ENCODE results near the gene CYP4F12. TPM values are rescaled to one million over a fixed set of nuclear protein-coding genes. Genes with fewer than 3 reads are reported as not detected.
A peak's percentile ranks its signal among the peaks of the same experiment; 100 is the strongest.
"Not testable (repeated sequence)": the region's sequence is repeated elsewhere in the genome, so short reads cannot be mapped to it uniquely, and the experiment has no call there.

CYP4F12 gene
- total RNA-seq, 8 experiments from 2014 or later, result 0.31 to 1.8 (median 0.81) TPM; not detected in 5

DNA sequence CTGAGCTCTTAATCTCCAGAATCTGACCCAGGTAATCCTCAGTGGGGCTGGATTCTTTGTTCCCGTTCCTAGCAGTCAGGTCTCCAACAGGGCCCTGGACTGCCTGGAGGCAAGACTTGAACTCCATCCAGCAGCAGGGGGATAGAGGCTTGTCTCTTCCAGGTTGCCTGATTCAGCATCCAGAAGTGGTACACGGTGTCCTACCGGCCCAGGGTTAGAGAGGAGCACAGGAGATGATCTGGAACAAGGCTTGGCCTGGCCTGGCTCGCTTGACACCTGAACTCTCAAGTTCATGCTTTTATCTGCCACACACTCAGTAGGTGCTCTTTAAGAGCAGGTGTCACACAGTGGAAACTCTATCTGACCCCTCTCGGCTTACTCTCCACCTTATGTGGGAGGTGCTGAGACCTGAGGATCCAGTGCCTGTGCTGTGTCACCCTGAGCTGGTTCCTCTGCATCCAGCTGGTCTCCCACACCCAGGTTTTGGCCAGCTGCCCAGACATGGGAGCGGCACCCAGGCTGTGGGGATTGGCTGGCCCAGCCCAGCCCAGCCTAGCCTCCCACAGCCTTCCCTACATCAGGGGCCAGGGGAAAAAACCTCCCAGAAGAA is 32.5 kb upstream of the CYP4F12 start, which contains the start of gene CYP4F3:
Gene CYP4F3 (plus strand): TSS at position 604 of the 610 bp plus-strand sequence. CDS start 519 bp downstream, outside the sequence.
- WGBS, 10 experiments, result 0 to 67% (median 18%) methylated on average over 1 to 3 of the region's 6 CpGs; no CpG with 5 or more reads in 5 of the 10 experiments
- Histone ChIP-seq H3K4me1 (replicated peaks in 1 of 2) (no peaks in the 10 kb centered on the region), H3K27ac (no peak within 1 kb of the TSS), H3K4me3 (no peak within 1 kb of the TSS)
- ATAC-seq (replicated peaks in 6 of 8), result peak in 3 of 8 experiments; percentile 99 to 100 (median 100)
- in situ Hi-C loops (cut with MboI; ENCODE audit: low pct_unique_long_range_greater_than_20kb in 2 of 9, low sequenced_read_pairs in 9 of 9, unreplicated experiment in 9 of 9), result loop anchor here in 2 of 9 experiments (25.0 kb wide), 2 partner anchors 522 to 547 kb away; partner anchors contain the start of genes AP1M1 (in 1 of the 2), CIB3 (in 1 of the 2) and FAM32A (in 1 of the 2)

DNA sequence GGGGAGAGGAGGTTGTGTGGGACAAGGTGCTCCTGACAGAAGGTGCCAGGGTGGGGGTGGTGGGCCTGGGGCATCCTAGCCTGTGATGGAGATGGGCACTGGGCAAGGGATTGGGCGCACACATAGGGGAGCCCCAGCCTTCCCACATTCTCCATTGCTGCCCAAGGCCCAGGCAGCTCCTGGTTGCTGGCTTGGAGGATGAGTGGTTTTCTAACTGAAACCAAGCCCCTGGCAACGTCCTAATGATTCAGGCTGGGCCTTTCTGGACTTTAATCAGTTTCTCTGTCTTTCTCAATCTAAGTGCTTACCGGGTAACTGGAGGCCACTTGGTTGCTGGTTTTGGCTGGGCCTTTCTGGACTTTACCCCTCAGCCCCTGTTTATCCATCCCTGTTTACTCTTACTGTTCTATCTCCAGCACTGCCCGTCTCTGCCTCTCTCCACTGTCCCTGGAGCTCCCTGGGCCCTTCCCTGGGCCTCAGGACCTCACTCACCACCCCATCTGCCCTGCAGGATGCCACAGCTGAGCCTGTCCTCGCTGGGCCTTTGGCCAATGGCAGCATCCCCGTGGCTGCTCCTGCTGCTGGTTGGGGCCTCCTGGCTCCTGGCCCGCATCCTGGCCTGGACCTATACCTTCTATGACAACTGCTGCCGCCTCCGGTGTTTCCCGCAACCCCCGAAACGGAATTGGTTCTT is 31.8 kb upstream of the CYP4F12 start:
- peak in 3 of 8 experiments; percentile 22 to 53 (median 27) for ATAC-seq (replicated peaks in 6 of 8)
- Histone ChIP-seq H3K4me3 (no peak overlapping the region), H3K27ac (no peak overlapping the region), H3K4me1 (replicated peaks in 1 of 2) (no peaks in the 10 kb centered on the region)
- in situ Hi-C loops (cut with MboI; ENCODE audit: low pct_unique_long_range_greater_than_20kb in 2 of 9, low sequenced_read_pairs in 9 of 9, unreplicated experiment in 9 of 9), result loop anchor here in 2 of 9 experiments (25.0 kb wide), 2 partner anchors 521 to 546 kb away; partner anchors contain the start of genes AP1M1 (in 1 of the 2), CIB3 (in 1 of the 2) and FAM32A (in 1 of the 2)
- 0 to 75% (median 27%) methylated on average over 1 to 10 of the region's 12 CpGs; no CpG with 5 or more reads in 4 of the 10 experiments for WGBS, 10 experiments

DNA sequence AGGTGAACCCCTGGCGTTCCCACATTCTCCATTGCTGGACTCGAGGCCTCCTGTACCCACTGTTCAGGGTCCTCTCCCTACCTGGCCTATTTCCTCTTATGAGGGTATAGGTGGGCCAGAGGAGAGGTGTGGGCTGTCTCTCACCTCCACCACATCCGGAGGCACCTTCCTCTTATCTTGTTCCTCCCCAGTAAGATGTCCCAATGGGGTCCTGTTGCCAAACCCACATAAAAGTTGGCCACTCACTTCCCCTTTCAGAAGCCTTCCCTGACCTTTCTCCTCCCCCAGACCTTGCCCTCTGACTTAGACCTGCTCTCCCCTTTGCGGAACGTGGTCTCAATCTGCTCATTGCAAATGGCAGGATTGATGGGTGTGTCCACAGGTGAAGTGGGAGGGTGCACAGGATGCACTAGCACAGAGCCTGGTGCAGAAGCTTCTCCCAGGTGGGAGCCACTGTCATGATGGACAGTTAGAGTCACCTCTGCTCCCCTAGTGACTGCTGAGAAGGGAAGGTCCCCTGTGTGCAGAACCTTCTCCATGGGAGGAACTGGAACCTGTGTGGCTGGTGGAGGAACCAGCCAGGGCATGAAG is 30.9 kb upstream of the CYP4F12 start:
- no peak overlapping the region for H3K4me3 ChIP-seq
- no peaks in the 10 kb centered on the region for H3K4me1 ChIP-seq (replicated peaks in 1 of 2)
- in situ Hi-C loops (cut with MboI; ENCODE audit: low pct_unique_long_range_greater_than_20kb in 2 of 9, low sequenced_read_pairs in 9 of 9, unreplicated experiment in 9 of 9), result loop anchor here in 2 of 9 experiments (25.0 kb wide), 2 partner anchors 520 to 545 kb away; partner anchors contain the start of genes AP1M1 (in 1 of the 2), CIB3 (in 1 of the 2) and FAM32A (in 1 of the 2)
- H3K27ac ChIP-seq, result no peak overlapping the region
- ATAC-seq (replicated peaks in 6 of 8), result no peak
- WGBS, 10 experiments, result 0 to 80% (median 45%) methylated on average over 1 to 5 of the region's 5 CpGs; no CpG with 5 or more reads in 3 of the 10 experiments

DNA sequence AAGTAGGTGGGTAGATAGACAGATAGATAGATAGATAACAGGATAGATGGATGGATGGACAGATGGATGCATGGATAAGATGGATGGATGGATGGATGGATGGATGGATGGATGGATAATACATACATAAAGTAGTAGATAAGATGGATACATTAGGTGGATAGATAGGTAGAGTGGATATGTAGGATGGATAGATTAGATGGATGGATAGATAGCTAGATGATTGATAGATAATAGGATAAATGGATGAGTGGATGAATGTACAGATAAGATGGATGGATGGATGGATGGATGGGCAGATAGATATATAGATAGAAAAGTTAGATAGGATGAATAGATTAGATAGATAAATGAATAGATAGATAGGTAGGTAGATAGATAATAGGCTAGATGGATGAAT is 30.1 kb upstream of the CYP4F12 start:
- in situ Hi-C loops (cut with MboI; ENCODE audit: low pct_unique_long_range_greater_than_20kb in 2 of 9, low sequenced_read_pairs in 9 of 9, unreplicated experiment in 9 of 9), result loop anchor here in 2 of 9 experiments (25.0 kb wide), 2 partner anchors 519 to 544 kb away; partner anchors contain the start of genes AP1M1 (in 1 of the 2), CIB3 (in 1 of the 2) and FAM32A (in 1 of the 2)
- no peak for ATAC-seq (replicated peaks in 6 of 8)
- Histone ChIP-seq H3K4me1 (replicated peaks in 1 of 2) (no peaks in the 10 kb centered on the region), H3K4me3 (no peak overlapping the region), H3K27ac (no peak overlapping the region)

DNA sequence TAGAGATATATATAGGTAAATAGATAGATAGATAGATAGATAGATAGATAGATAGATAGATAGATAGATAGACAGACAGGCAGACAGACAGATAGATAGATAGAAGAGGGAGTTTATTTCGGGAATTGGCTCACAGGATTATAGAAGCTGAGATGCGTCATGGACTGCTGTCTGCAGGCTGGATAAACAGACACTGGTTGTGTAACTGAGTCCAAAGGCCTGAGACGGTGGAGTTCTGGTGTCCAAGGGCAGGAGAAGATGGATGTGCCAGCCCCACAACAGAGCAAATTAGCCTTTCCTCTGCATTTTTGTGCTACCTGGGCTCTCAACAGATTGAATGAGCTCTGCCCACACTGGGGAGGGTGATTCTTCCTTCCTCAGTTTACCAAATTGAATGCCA is 29.5 kb upstream of the CYP4F12 start:
- H3K4me3 ChIP-seq, result no peak overlapping the region
- no peak overlapping the region for H3K27ac ChIP-seq
- no peaks in the 10 kb centered on the region for H3K4me1 ChIP-seq (replicated peaks in 1 of 2)
- ATAC-seq (replicated peaks in 6 of 8), result no peak
- in situ Hi-C loops (cut with MboI; ENCODE audit: low pct_unique_long_range_greater_than_20kb in 2 of 9, low sequenced_read_pairs in 9 of 9, unreplicated experiment in 9 of 9), result loop anchor here in 2 of 9 experiments (25.0 kb wide), 2 partner anchors 519 to 544 kb away; partner anchors contain the start of genes AP1M1 (in 1 of the 2), CIB3 (in 1 of the 2) and FAM32A (in 1 of the 2)
- WGBS, 10 experiments, result 17 to 86% (median 53%) methylated on average over 1 to 3 of the region's 3 CpGs; no CpG with 5 or more reads in 4 of the 10 experiments

DNA sequence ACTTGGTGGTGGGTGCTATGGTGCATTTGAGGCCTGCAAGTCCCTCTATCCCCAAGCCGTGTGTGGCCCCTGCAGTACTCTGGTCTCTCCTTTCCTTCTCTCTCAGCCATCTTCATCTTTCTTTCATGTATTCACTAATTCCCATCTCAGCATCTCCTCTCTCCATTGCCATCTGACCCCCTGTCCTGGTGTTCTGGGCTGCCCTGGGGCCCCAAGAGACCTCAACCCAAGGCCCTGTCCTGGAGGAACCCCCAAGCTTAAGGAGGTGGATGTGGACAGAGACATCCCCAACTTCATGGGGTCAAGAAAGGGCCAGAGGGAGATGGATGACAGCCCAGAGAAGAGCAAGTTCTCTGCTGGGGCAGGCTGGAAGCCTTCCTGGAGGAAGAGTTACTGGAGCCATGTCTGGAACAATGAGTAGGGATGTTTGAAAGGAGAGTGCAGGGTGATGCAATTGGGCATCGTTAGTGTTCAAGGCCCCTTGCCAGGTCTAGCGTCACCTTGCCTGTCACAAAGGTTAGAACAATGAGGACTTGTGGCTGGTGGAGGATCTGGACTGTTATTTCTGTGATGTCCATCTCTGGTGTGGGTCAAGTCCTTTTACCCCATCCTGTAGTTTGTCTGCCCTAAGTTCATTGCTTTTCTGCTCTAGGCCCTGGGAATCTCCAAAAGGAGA is 28.7 kb upstream of the CYP4F12 start:
- no peak overlapping the region for H3K4me3 ChIP-seq
- 14 to 57% (median 35%) methylated on average over 1 to 2 of the region's 3 CpGs; no CpG with 5 or more reads in 6 of the 10 experiments for WGBS, 10 experiments

DNA sequence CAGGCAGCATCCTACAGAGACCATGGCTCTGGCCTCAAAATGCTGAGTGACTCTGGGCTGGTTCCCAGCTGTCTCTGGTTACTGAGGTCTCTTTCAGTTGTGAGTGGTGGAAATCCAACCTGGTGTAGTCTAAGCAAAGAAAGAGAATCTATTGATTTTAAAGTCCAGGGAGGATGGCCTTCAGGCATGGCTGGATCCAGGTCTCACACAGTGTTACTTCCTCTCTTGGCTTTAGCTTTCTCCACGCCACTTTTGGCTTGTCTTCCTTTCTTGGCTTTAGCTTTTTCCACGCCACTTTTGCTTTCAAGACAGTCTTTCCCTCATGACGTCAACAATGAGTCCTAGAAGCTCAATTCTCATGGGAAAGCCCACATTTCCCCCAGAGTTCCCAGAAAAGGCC is 28.1 kb upstream of the CYP4F12 start:
- WGBS, 10 experiments, result 0 to 22% (median 10%) methylated on average over 1 to 3 of the region's 3 CpGs; no CpG with 5 or more reads in 3 of the 10 experiments
- H3K4me1 ChIP-seq (replicated peaks in 1 of 2), result no peaks in the 10 kb centered on the region
- H3K4me3 ChIP-seq, result no peak overlapping the region
- no peak overlapping the region for H3K27ac ChIP-seq
- no peak for ATAC-seq (replicated peaks in 6 of 8)
- in situ Hi-C loops (cut with MboI; ENCODE audit: low pct_unique_long_range_greater_than_20kb in 2 of 9, low sequenced_read_pairs in 9 of 9, unreplicated experiment in 9 of 9), result loop anchor here in 2 of 9 experiments (25.0 kb wide), 2 partner anchors 517 to 542 kb away; partner anchors contain the start of genes AP1M1 (in 1 of the 2), CIB3 (in 1 of the 2) and FAM32A (in 1 of the 2)

More for the DNA sequence above, 28.7 kb upstream of the CYP4F12 start:
- no peaks in the 10 kb centered on the region for H3K4me1 ChIP-seq (replicated peaks in 1 of 2)
- in situ Hi-C loops (cut with MboI; ENCODE audit: low pct_unique_long_range_greater_than_20kb in 2 of 9, low sequenced_read_pairs in 9 of 9, unreplicated experiment in 9 of 9), result loop anchor here in 2 of 9 experiments (25.0 kb wide), 2 partner anchors 518 to 543 kb away; partner anchors contain the start of genes AP1M1 (in 1 of the 2), CIB3 (in 1 of the 2) and FAM32A (in 1 of the 2)
- no peak for ATAC-seq (replicated peaks in 6 of 8)
- H3K27ac ChIP-seq, result no peak overlapping the region

DNA sequence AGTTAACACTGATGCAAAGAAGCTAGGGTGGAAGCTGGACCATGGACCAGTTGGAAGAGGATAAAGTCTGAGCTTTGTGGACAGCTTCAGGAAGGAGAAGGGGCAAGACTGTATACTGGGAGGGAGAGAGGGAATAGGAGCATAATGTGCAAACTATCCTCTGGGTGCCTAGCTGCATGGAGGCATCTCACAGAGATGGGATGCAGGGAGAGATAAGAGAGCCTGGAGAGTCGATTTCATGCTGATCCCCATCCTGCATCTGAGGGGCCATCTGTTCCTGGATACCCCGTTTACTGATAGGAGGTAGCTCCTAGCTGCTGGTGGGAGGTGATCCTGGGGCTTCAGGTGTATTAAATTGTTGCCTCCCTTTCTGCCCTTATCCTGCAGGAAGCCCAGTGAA is 23.4 kb upstream of the CYP4F12 start:
- in situ Hi-C loops (cut with MboI; ENCODE audit: low pct_unique_long_range_greater_than_20kb in 2 of 9, low sequenced_read_pairs in 9 of 9, unreplicated experiment in 9 of 9), result loop anchor here in 2 of 9 experiments (25.0 kb wide), 2 partner anchors 513 to 538 kb away; partner anchors contain the start of genes AP1M1 (in 1 of the 2), CIB3 (in 1 of the 2) and FAM32A (in 1 of the 2)
- Histone ChIP-seq H3K4me3 (no peak overlapping the region), H3K27ac (no peak overlapping the region), H3K4me1 (replicated peaks in 1 of 2) (no peaks in the 10 kb centered on the region)
- 0 to 43% (median 17%) methylated on average over 1 of the region's 2 CpGs; no CpG with 5 or more reads in 5 of the 10 experiments for WGBS, 10 experiments
- no peak for ATAC-seq (replicated peaks in 6 of 8)

DNA sequence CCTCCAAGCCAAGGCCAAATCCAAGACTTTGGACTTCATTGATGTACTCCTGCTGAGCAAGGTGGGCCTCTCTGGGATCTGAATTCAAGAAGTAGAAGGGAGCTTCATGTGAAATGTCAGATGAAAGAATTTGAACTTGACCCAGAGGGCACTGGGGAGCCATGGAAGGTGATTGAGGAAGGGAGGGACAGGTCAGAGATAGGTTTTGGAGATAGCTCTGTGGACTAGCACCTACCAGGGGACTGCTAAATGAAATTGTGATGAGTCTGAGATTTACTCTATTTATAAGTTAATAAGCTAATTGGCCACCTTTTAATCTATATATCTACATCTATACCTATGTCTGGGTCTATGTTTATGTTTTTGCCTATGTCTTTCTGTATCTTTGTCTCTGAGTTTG is 22.8 kb upstream of the CYP4F12 start:
- H3K4me1 ChIP-seq (replicated peaks in 1 of 2); in situ Hi-C loops (cut with MboI; ENCODE audit: low pct_unique_long_range_greater_than_20kb in 2 of 9, low sequenced_read_pairs in 9 of 9, unreplicated experiment in 9 of 9); ATAC-seq (replicated peaks in 6 of 8); H3K27ac ChIP-seq; H3K4me3 ChIP-seq: not testable (repeated sequence)

DNA sequence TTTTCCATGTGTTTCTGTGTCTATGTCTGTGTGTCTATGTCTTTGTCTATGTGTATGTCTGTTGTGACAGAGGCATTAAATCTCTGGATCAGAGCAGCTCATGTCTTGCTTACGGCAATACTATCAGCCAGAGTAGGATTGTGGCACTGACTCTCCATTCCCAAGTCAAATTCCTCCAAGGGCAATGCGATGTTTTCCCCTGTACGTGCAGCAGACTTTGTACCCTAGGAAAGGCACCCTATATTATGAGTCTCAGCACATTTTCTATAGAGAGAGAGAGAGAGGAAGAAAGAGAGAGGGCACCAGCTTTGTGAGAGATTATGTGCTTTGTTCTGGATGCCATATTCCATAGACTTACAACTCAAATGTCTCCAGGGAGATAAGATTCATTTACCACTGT is 21.1 kb upstream of the CYP4F12 start:
- ATAC-seq (replicated peaks in 6 of 8), result no peak
- in situ Hi-C loops (cut with MboI; ENCODE audit: low pct_unique_long_range_greater_than_20kb in 2 of 9, low sequenced_read_pairs in 9 of 9, unreplicated experiment in 9 of 9), result no loop called here

DNA sequence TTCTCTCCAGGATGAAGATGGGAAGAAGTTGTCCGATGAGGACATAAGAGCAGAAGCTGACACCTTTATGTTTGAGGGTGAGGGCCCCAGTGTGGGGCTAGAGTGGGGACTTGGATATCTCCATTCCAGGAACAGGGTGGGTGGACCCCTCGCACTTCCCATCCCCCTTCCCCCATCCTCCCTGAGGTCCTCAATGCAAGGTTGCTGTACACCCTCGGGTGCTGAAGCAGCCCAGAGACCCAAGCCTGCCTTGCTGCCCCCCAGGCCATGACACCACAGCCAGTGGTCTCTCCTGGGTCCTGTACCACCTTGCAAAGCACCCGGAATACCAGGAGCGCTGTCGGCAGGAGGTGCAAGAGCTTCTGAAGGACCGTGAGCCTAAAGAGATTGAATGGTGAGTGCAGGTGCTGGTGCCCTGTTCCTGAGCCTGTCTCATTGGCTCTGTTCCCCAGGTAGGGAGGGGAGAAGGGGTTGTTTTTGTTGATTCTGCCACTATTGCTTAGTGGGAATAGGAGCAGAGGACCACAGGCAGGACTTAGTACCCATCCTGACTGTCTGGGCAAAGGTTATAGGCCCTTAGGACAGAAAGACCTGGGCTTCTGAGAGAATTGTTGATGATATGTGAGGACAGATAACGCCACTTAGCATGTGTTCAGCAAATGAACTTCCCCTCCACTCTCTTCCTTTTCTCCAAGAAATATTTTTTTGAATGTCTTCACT is 20.2 kb upstream of the CYP4F12 start:
- ATAC-seq (replicated peaks in 6 of 8), result no peak
- H3K27ac ChIP-seq, result no peak overlapping the region
- WGBS, 10 experiments, result 0 to 74% (median 0%) methylated on average over 1 to 4 of the region's 8 CpGs; no CpG with 5 or more reads in 3 of the 10 experiments
- in situ Hi-C loops (cut with MboI; ENCODE audit: low pct_unique_long_range_greater_than_20kb in 2 of 9, low sequenced_read_pairs in 9 of 9, unreplicated experiment in 9 of 9), result no loop called here
- H3K4me1 ChIP-seq (replicated peaks in 1 of 2), result no peaks in the 10 kb centered on the region
- no peak overlapping the region for H3K4me3 ChIP-seq

More for the DNA sequence above, 21.1 kb upstream of the CYP4F12 start:
- no peak overlapping the region for H3K27ac ChIP-seq
- H3K4me1 ChIP-seq (replicated peaks in 1 of 2), result no peaks in the 10 kb centered on the region
- 19 to 90% (median 52%) methylated on average over 2 to 3 of the region's 3 CpGs; no CpG with 5 or more reads in 2 of the 10 experiments for WGBS, 10 experiments
- H3K4me3 ChIP-seq, result no peak overlapping the region
